Pancreas (tissue), 10 donors: ENCODE data around the gene LTC4S. TPM values are rescaled to one million over a fixed set of nuclear protein-coding genes. Genes with fewer than 3 reads are reported as not detected.

Experiments used
- ATAC-seq, 4 donors: fragments of 200-7000 bp; cut with Tn5 transposase; one replicate each; pipeline versions ENCODE4 v1.8.0 to v1.9.1; 2020; ENCODE audit warnings: mild to moderate bottlenecking in 4 of 4, moderate library complexity in 4 of 4
- DNase-seq, 6 donors: peaks; one replicate each; pipeline ENCODE4 v3.0.0-alpha.2; 2020
- FAIRE-seq: peaks from 2 replicates; lab custom pipeline; 2012; peaks lifted over from hg19 to GRCh38; lab: Jason Lieb, UNC
- H3K27ac ChIP-seq, 4 donors: fragments of 200-600 bp; sonication (generic); 1 replicate in 3 of 4; 2 replicates in 1 of 4; pipeline versions ENCODE4 v1.5.0 to v1.8.0; 2020
- H3K27me3 ChIP-seq, 4 donors: fragments of 200-600 bp; one replicate each; pipeline ENCODE4 v1.8.0; 2021
- H3K36me3 ChIP-seq, 3 donors: fragments of 200-600 bp; sonication (generic) in 1 of 3; one replicate each; pipeline versions ENCODE4 v1.5.0 to v1.8.0; 2020 to 2021
- H3K4me1 ChIP-seq, 3 donors: fragments of 200-600 bp; one replicate each; pipeline ENCODE4 v1.8.0; 2021
- H3K4me3 ChIP-seq, 4 donors: fragments of 200-600 bp; sonication (generic) in 2 of 4; one replicate each; pipeline versions ENCODE4 v1.5.0 to v1.8.0; 2020 to 2021
- H3K9me3 ChIP-seq, 4 donors: fragments of 200-600 bp; one replicate each; pipeline ENCODE4 v1.8.0; 2021
- CTCF ChIP-seq, 4 donors: fragments of 200-600 bp; sonication (generic) in 3 of 4; IDR thresholded peaks; one replicate each; pipeline versions ENCODE4 v1.5.0 to v1.8.0; 2021; ENCODE audit warnings: antibody characterized with exemption in 4 of 4
- WGBS, 2 donors: extraction: QIAGEN DNeasy Blood & Tissue Kit; methylation state at CpG; one replicate each; pipeline ENCODE4 v1.1.7; 2013; 5-methylcytosine and 5-hydroxymethylcytosine counted together
- intact Hi-C, 3 donors: fragments of 100-400 bp; cut with DNase I; formaldehyde crosslinking; loops; one replicate each; pipeline versions ENCODE4 v1.11.1 to v1.14.2; 2022
- polyA plus RNA-seq, 2 donors: library from polyadenylated mRNA; stranded (reverse); fragments of 200-250 nt; gene quantifications; one replicate each; pipeline ENCODE4 v1.2.3, GENCODE V29; 2013
- total RNA-seq, 6 donors: library from RNA; stranded (reverse); fragmentation: NEBNext Ultra II Directional in 4 of 6; extraction: Animal tissue kit (Norgen Biotek cat#: 25700) in 4 of 6; gene quantifications; one replicate each; pipeline versions ENCODE4 v1.2.1 to v1.2.4, GENCODE V29; 2021 to 2023
- donor health status: healthy with polysubstance abuse.
- donor health status: DM: no; HTN: no; CAD: no; lungs with moderate emphysema.
- donor health status: DM: no; HTN: no; CAD: no.
- donor health status: control.
- donor health status: control.
- donor health status: Bipolar disorder and iron deficiency.
- donor health status: DM: yes; HTN: yes; CAD: no.
- donor health status: DM: no; HTN: no; CAD: no.
- donor health status: DM: no; HTN: no; CAD: no.
- donor health status: DM: yes; HTN: yes; CAD: no.

LTC4S gene
- total and polyA plus RNA-seq, 8 donors: 1.1 to 10.9 (median 4.8) TPM

- Histone ChIP-seq H3K9me3 (no peaks in the 10 kb centered on the region), H3K27me3 (no peaks in the 10 kb centered on the region), H3K4me3 (no peak overlapping the region), H3K36me3 (peaks cover 7 to 64% (median 39%) of the 10 kb centered on the region in 3 donors), H3K4me1 (peaks cover 0 to 1% (median under 1%) of the 10 kb centered on the region in 3 donors), H3K27ac (no peak overlapping the region)
- intact Hi-C loops: no loop called here
- TF ChIP-seq CTCF (IDR thresholded peaks at IDR 0.05): no peak
- ATAC-seq (no peak), FAIRE-seq (no peak), DNase-seq (no peak)
- 87 to 89% methylated on average over 18 of the region's 18 CpGs for WGBS, 2 donors
Observed at GRCh38 chr5:179768326-179769085, 25.3 kb upstream of the LTC4S start.

- Histone ChIP-seq H3K4me1 (no peaks in the 10 kb centered on the region), H3K27ac (no peak overlapping the region), H3K36me3 (peaks cover 7 to 70% (median 47%) of the 10 kb centered on the region in 3 donors), H3K27me3 (no peaks in the 10 kb centered on the region), H3K4me3 (no peak overlapping the region), H3K9me3 (no peaks in the 10 kb centered on the region)
- intact Hi-C loops: no loop called here
- no peak for TF ChIP-seq CTCF (IDR thresholded peaks at IDR 0.05)
- ATAC-seq: no peak
- DNase-seq: no peak
- WGBS, 2 donors: 88 to 94% methylated on average over 6 of the region's 6 CpGs
- FAIRE-seq: no peak
Observed at GRCh38 chr5:179769271-179769670, 24.5 kb upstream of the LTC4S start.

GRCh38 chr5:179769796-179770195, 24.0 kb upstream of the LTC4S start:
- no peaks in the 10 kb centered on the region for H3K27me3 ChIP-seq
- no peak overlapping the region for H3K27ac ChIP-seq
- WGBS, 2 donors: 93 to 95% methylated on average over 5 of the region's 5 CpGs
- peaks cover 7 to 75% (median 52%) of the 10 kb centered on the region in 3 donors for H3K36me3 ChIP-seq
- no peak for DNase-seq
- no peak for FAIRE-seq
- no peaks in the 10 kb centered on the region for H3K4me1 ChIP-seq
- no peak for ATAC-seq
- H3K9me3 ChIP-seq: no peaks in the 10 kb centered on the region
- intact Hi-C loops: no loop called here
- no peak overlapping the region for H3K4me3 ChIP-seq
- TF ChIP-seq CTCF (IDR thresholded peaks at IDR 0.05): no peak

GRCh38 chr5:179771311-179771895, 22.4 kb upstream of the LTC4S start:
- 89 to 92% methylated on average over 4 of the region's 4 CpGs for WGBS, 2 donors
- DNase-seq: no peak
- Histone ChIP-seq H3K4me1 (no peaks in the 10 kb centered on the region), H3K9me3 (no peaks in the 10 kb centered on the region), H3K4me3 (no peak overlapping the region), H3K27me3 (no peaks in the 10 kb centered on the region), H3K27ac (no peak overlapping the region), H3K36me3 (peaks cover 7 to 71% (median 50%) of the 10 kb centered on the region in 3 donors)
- FAIRE-seq: no peak
- no peak for ATAC-seq
- intact Hi-C loops: no loop called here
- no peak for TF ChIP-seq CTCF (IDR thresholded peaks at IDR 0.05)

- Histone ChIP-seq H3K27me3 (no peaks in the 10 kb centered on the region), H3K4me3 (no peak overlapping the region), H3K9me3 (no peaks in the 10 kb centered on the region), H3K36me3 (peaks cover 7 to 70% (median 52%) of the 10 kb centered on the region in 3 donors), H3K4me1 (no peaks in the 10 kb centered on the region), H3K27ac (no peak overlapping the region)
- ATAC-seq: no peak
- no peak for TF ChIP-seq CTCF (IDR thresholded peaks at IDR 0.05)
- intact Hi-C loops: no loop called here
- FAIRE-seq: no peak
- WGBS, 2 donors: 94% methylated on average over 6 of the region's 6 CpGs
- no peak for DNase-seq
Observed at GRCh38 chr5:179772351-179772750, 21.4 kb upstream of the LTC4S start.
